Natural killer cell treated with Interleukin-12 subunit alpha and Interleukin-12 subunit beta and Interleukin-15 and Interleukin-18, amount 100 ng/mL, for 72 hours (primary cell): ENCODE data around the gene HMGCS2. TPM values are rescaled to one million over a fixed set of nuclear protein-coding genes. Genes with fewer than 3 reads are reported as not detected.

Experiments used
- ATAC-seq, 2 donors: fragments of 150-1000 bp; cut with Tn5 transposase in 1 of 2; sonication (Bioruptor Pico), chemical (Tn5 transposase) in 1 of 2; 2 replicates each; pipeline ENCODE4 v1.10.0; 2021
- DNase-seq: peaks from one replicate; pipeline ENCODE4 v3.0.0; 2022; ENCODE audit warnings: low spot score
- H3K27ac Mint-ChIP-seq, 2 donors: 1 replicate in 1 of 2; 2 replicates in 1 of 2; pipeline ENCODE4 v1.8.0; 2022; ENCODE audit warnings: mixed read lengths in 2 of 2, mild to moderate bottlenecking in 1 of 2, moderate library complexity in 1 of 2
- H3K27me3 Mint-ChIP-seq, 2 donors: 1 replicate in 1 of 2; 2 replicates in 1 of 2; pipeline ENCODE4 v1.8.0; 2022; ENCODE audit warnings: mixed read lengths in 2 of 2
- H3K36me3 Mint-ChIP-seq: one replicate; pipeline ENCODE4 v1.8.0; 2022; ENCODE audit warnings: mixed read lengths
- H3K4me1 Mint-ChIP-seq, 2 donors: 1 replicate in 1 of 2; 2 replicates in 1 of 2; pipeline ENCODE4 v1.8.0; 2022; ENCODE audit warnings: low read depth in 2 of 2, mixed read lengths in 2 of 2, mild to moderate bottlenecking in 1 of 2
- H3K4me3 Mint-ChIP-seq: one replicate; pipeline ENCODE4 v1.8.0; 2022; ENCODE audit warnings: mixed read lengths
- H3K9me3 Mint-ChIP-seq: 2 replicates; pipeline ENCODE4 v1.8.0; 2022; ENCODE audit warnings: mixed read lengths
- total RNA-seq, 2 donors: library from RNA; stranded (reverse); gene quantifications; one replicate each; pipeline ENCODE4 v1.2.3, GENCODE V29; 2022

The HMGCS2 gene
- not detected for total RNA-seq

DNA sequence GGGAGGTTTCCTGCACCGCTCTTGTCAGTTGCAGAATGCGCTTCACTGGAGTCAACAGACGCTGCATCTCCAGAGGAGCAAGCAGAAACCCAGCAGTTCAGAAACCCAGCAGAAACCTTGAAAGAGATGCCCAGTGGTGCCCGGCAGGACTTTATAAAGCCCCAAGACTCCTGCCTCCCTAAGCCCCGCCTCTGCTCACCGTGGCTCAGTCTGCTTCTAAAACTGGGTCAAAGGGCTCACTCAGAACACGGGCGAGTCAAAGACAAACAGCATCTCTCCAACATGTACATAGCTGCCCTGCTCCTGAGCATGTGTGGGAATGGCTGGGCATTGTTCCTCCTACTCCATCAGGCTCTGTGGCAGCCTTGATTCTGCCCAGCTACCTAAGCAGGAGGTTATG lies at the start of gene HMGCS2:
Gene HMGCS2 (minus strand): TSS at position 128 of the 400 bp plus-strand sequence. CDS start 61 bp downstream, at position 67.
- H3K27ac Mint-ChIP-seq = no peak within 1 kb of the TSS
- H3K4me1 Mint-ChIP-seq = no peaks in the 10 kb centered on the region
- DNase-seq (no peak), ATAC-seq (no peak)
- no peak within 1 kb of the TSS for H3K4me3 Mint-ChIP-seq
- H3K27me3 Mint-ChIP-seq = peaks cover 14 to 26% of the 10 kb centered on the region in 2 donors
- no peaks in the 10 kb centered on the region for H3K36me3 Mint-ChIP-seq
- no peaks in the 10 kb centered on the region for H3K9me3 Mint-ChIP-seq

DNA sequence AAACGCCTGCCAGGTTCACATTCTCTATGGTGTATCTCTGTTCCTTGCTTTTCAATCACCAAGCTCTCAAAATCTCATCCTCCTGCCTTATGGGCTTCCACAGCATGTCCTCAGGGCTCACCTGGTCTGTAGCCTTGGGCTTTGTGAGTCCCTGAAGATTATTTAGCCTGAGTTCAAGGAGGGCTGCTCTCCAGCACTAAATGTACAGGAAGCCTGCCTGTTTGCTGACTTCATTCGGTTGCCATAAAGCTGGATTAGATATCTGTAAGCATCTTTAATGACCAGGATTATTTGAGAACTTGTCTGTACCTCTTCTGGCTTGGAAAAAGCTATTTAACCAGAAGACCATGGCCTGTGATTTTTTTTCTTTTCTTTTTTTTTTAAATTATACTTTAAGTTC lies 49.5 kb upstream of the HMGCS2 start:
- Mint-ChIP-seq H3K36me3 (no peaks in the 10 kb centered on the region), H3K4me1 (no peaks in the 10 kb centered on the region), H3K27ac (no peak overlapping the region), H3K4me3 (no peak overlapping the region), H3K27me3 (peaks cover 27 to 30% of the 10 kb centered on the region in 2 donors), H3K9me3 (no peaks in the 10 kb centered on the region)
- ATAC-seq = no peak
- no peak for DNase-seq

GRCh38 chr1:119816407-119816806 lies 47.7 kb upstream of the HMGCS2 start:
- DNase-seq = no peak
- Mint-ChIP-seq H3K36me3 (no peaks in the 10 kb centered on the region), H3K4me1 (no peaks in the 10 kb centered on the region), H3K27me3 (peaks cover 24 to 26% of the 10 kb centered on the region in 2 donors), H3K4me3 (no peak overlapping the region), H3K9me3 (no peaks in the 10 kb centered on the region), H3K27ac (no peak overlapping the region)
- ATAC-seq = no peak

GRCh38 chr1:119815928-119816327 lies 47.2 kb upstream of the HMGCS2 start:
- no peaks in the 10 kb centered on the region for H3K9me3 Mint-ChIP-seq
- DNase-seq = no peak
- no peaks in the 10 kb centered on the region for H3K36me3 Mint-ChIP-seq
- ATAC-seq = no peak
- no peaks in the 10 kb centered on the region for H3K4me1 Mint-ChIP-seq
- no peak overlapping the region for H3K4me3 Mint-ChIP-seq
- H3K27me3 Mint-ChIP-seq = peaks cover 20 to 21% of the 10 kb centered on the region in 2 donors
- H3K27ac Mint-ChIP-seq = no peak overlapping the region

GRCh38 chr1:119815361-119815760 lies 46.7 kb upstream of the HMGCS2 start:
- Mint-ChIP-seq H3K36me3 (no peaks in the 10 kb centered on the region), H3K27ac (no peak overlapping the region), H3K4me1 (no peaks in the 10 kb centered on the region), H3K9me3 (no peaks in the 10 kb centered on the region), H3K27me3 (peaks cover 20 to 21% of the 10 kb centered on the region in 2 donors), H3K4me3 (no peak overlapping the region)
- no peak for ATAC-seq
- DNase-seq = no peak

DNA sequence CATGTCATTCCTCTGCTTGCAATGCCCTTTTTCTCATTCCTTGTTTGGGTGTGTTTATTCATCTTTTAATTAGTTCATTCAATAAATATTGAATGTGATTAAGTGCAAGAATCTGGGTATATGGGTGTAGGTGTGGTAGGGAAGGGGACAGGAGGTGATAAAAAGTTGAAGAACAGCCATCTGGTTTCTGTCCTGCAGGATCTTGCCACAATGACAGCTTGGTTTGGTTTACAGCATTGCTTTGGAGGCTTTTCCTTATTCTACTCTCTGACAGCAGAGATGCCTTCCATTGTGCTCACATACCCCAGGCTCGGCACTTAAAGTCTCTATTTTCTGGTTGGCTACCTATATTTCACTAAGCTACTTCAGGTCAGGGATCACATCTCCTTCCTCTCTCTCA lies 45.6 kb upstream of the HMGCS2 start:
- ATAC-seq = no peak
- H3K9me3 Mint-ChIP-seq = no peaks in the 10 kb centered on the region
- no peak overlapping the region for H3K27ac Mint-ChIP-seq

GRCh38 chr1:119811985-119812557 lies 43.4 kb upstream of the HMGCS2 start:
- Mint-ChIP-seq H3K27me3 (peaks cover 24 to 38% of the 10 kb centered on the region in 2 donors), H3K9me3 (no peaks in the 10 kb centered on the region), H3K27ac (no peak overlapping the region), H3K4me1 (no peaks in the 10 kb centered on the region), H3K4me3 (no peak overlapping the region), H3K36me3 (no peaks in the 10 kb centered on the region)
- ATAC-seq (no peak), DNase-seq (no peak)

More for the DNA sequence above, 45.6 kb upstream of the HMGCS2 start:
- no peaks in the 10 kb centered on the region for H3K4me1 Mint-ChIP-seq
- peaks cover 17 to 22% of the 10 kb centered on the region in 2 donors for H3K27me3 Mint-ChIP-seq
- H3K36me3 Mint-ChIP-seq = no peaks in the 10 kb centered on the region
- no peak overlapping the region for H3K4me3 Mint-ChIP-seq
- no peak for DNase-seq

- no peak within 1 kb of the TSS for H3K27ac Mint-ChIP-seq
- H3K9me3 Mint-ChIP-seq = no peaks in the 10 kb centered on the region
- no peaks in the 10 kb centered on the region for H3K4me1 Mint-ChIP-seq
- H3K4me3 Mint-ChIP-seq = no peak within 1 kb of the TSS
- ATAC-seq = no peak
- no peak for DNase-seq
- no peaks in the 10 kb centered on the region for H3K36me3 Mint-ChIP-seq
- H3K27me3 Mint-ChIP-seq = peaks cover 21 to 38% of the 10 kb centered on the region in 2 donors
Observed at GRCh38 chr1:119811387-119811786, 42.7 kb upstream of the HMGCS2 start, which contains the start of gene REG4. TSS of gene REG4 (minus strand) at chr1:119811460. CDS start at chr1:119808769, 2,691 bp downstream.

DNA sequence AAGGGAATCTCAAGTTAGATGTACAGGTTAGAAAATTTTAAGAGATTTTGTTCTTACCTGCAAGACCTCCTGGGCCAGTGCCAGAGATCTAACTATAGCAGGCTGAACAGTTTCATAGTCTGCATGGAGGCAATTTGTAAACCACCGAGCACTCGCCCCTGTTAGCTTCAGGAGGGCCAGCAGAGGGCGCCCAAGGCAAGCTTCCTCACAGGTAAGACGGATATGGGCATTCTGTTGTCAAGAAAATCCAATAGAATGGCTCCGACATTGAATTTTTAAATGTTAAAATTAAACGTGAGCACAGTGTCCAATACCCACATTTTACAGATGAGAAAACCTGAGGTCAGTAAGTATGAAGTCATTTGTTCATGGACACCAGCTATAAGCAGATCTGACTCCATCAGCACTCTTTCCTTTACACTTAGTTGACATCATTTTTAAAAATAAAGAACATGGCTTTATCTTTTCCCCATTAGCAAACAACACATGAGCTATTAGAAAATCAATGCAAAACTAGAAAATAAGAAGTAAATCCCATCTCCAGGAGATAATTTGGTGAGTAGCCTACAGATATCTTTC lies 40.4 kb upstream of the HMGCS2 start:
- ATAC-seq (peak; percentile 70 to 74), DNase-seq (peak; percentile 72)
- no peaks in the 10 kb centered on the region for H3K36me3 Mint-ChIP-seq
- no peak overlapping the region for H3K4me3 Mint-ChIP-seq
- H3K27me3 Mint-ChIP-seq = peaks cover 23 to 43% of the 10 kb centered on the region in 2 donors
- no peaks in the 10 kb centered on the region for H3K4me1 Mint-ChIP-seq
- H3K27ac Mint-ChIP-seq = no peak overlapping the region
- no peaks in the 10 kb centered on the region for H3K9me3 Mint-ChIP-seq

- H3K27me3 Mint-ChIP-seq = peaks cover 22 to 43% of the 10 kb centered on the region in 2 donors
Observed at GRCh38 chr1:119808491-119808890, 39.8 kb upstream of the HMGCS2 start.

GRCh38 chr1:119806489-119806888 lies 37.8 kb upstream of the HMGCS2 start:
- H3K27me3 Mint-ChIP-seq = peaks cover 20 to 36% of the 10 kb centered on the region in 2 donors
- H3K36me3 Mint-ChIP-seq = no peaks in the 10 kb centered on the region
- H3K4me3 Mint-ChIP-seq = no peak overlapping the region
- no peak overlapping the region for H3K27ac Mint-ChIP-seq
- no peaks in the 10 kb centered on the region for H3K9me3 Mint-ChIP-seq
- H3K4me1 Mint-ChIP-seq = no peaks in the 10 kb centered on the region
- ATAC-seq (no peak), DNase-seq (no peak)

More at GRCh38 chr1:119808491-119808890, 39.8 kb upstream of the HMGCS2 start:
- Mint-ChIP-seq H3K9me3 (no peaks in the 10 kb centered on the region), H3K4me1 (no peaks in the 10 kb centered on the region), H3K27ac (no peak overlapping the region), H3K36me3 (no peaks in the 10 kb centered on the region), H3K4me3 (no peak overlapping the region)
- DNase-seq (no peak), ATAC-seq (no peak)

DNA sequence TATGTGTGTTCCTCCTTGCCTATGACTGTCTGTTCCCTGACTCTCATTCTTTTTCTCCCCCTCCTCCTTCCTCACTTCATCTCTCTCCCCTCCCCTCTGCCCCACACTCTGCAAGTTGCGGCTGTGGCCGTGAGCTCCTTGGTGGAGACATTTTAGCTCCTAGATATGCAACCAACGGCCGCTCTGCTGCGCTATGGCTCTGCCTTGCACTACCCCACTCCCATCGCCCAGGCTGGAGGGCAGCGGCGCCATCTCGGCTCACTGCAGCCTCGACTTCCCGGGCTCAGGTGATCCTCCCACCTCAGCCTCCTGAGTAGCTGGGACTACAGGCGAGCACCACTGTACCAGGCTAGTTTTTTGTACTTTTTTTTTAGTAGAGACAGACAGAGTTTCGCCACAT lies 37.0 kb upstream of the HMGCS2 start:
- ATAC-seq = no peak
- no peak for DNase-seq
- Mint-ChIP-seq H3K27me3 (peaks cover 20 to 35% of the 10 kb centered on the region in 2 donors), H3K36me3 (no peaks in the 10 kb centered on the region), H3K4me3 (no peak overlapping the region), H3K9me3 (no peaks in the 10 kb centered on the region), H3K27ac (no peak overlapping the region), H3K4me1 (no peaks in the 10 kb centered on the region)

- Mint-ChIP-seq H3K27ac (no peak overlapping the region), H3K36me3 (no peaks in the 10 kb centered on the region), H3K9me3 (no peaks in the 10 kb centered on the region), H3K27me3 (peaks cover 20 to 35% of the 10 kb centered on the region in 2 donors), H3K4me3 (no peak overlapping the region), H3K4me1 (no peaks in the 10 kb centered on the region)
- ATAC-seq = no peak
- DNase-seq = no peak
Observed at GRCh38 chr1:119805247-119805646, 36.5 kb upstream of the HMGCS2 start.

DNA sequence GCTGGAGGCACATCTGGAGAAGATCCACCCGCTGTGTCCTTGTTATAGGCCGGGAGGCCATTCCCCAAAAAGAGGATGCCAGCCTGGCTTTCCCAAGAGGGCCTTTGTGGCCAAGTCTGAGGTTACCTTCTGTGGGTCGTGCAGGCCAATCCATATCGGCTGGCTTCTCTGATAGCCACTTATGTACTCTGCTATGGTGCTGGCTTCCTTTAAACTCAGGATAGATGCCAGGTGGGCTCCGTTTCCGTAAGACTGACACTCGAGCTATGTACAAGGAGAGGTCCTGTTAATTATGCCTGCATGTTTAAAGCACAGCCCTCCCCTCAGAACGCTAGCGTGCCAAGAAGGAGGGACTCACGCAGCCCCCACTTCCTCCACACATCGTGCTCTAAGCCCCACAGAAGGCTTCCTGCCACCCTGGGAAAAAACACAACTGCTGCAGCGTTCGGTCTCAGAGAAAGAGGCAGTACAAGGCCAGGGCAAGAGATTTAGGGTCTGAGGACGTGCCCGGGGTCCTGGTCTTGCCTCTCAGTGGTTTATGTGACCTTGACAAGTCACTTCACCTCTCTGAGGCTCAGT lies 31.0 kb upstream of the HMGCS2 start:
- ATAC-seq (peak in 1 of 2 donors; percentile 19), DNase-seq (no peak)
- Mint-ChIP-seq H3K27me3 (peaks cover 0 to 4% of the 10 kb centered on the region in 2 donors), H3K36me3 (no peaks in the 10 kb centered on the region), H3K9me3 (no peaks in the 10 kb centered on the region), H3K27ac (no peak overlapping the region), H3K4me3 (no peak overlapping the region), H3K4me1 (no peaks in the 10 kb centered on the region)
